IPS-20b (cell line): ENCODE data around the gene ZMYND10.

ENCODE experiments used
- H3K27ac ChIP-seq: one replicate; pipeline ENCODE4 v1.5.1; 2013; ENCODE audit warnings: low read length
- H3K27me3 ChIP-seq: 2 replicates; pipeline ENCODE4 v1.6.1; 2013; ENCODE audit warnings: mild to moderate bottlenecking, low read length, inconsistent platforms; ENCODE audit not compliant: insufficient read depth
- H3K36me3 ChIP-seq: 2 replicates; pipeline ENCODE4 v1.6.1; 2013; ENCODE audit warnings: low read depth, mild to moderate bottlenecking, inconsistent platforms, low read length, moderate library complexity; ENCODE audit not compliant: insufficient read depth
- H3K4me1 ChIP-seq: 2 replicates; pipeline ENCODE4 v1.6.1; 2013; ENCODE audit warnings: mild to moderate bottlenecking, control low read depth, inconsistent platforms, low read length, moderate library complexity; ENCODE audit not compliant: insufficient read depth
- H3K4me3 ChIP-seq: 2 replicates; pipeline ENCODE4 v1.5.1; 2013; ENCODE audit warnings: mild to moderate bottlenecking, low read length, inconsistent platforms
- H3K9ac ChIP-seq: 2 replicates; pipeline ENCODE4 v1.6.1; 2013; ENCODE audit warnings: low read depth, mild to moderate bottlenecking, inconsistent platforms, low read length, moderate library complexity
- H3K9me3 ChIP-seq: 2 replicates; pipeline ENCODE4 v1.6.1; 2013; ENCODE audit warnings: mild to moderate bottlenecking, low read depth, low read length, inconsistent platforms; ENCODE audit not compliant: insufficient read depth

Gene ZMYND10

DNA sequence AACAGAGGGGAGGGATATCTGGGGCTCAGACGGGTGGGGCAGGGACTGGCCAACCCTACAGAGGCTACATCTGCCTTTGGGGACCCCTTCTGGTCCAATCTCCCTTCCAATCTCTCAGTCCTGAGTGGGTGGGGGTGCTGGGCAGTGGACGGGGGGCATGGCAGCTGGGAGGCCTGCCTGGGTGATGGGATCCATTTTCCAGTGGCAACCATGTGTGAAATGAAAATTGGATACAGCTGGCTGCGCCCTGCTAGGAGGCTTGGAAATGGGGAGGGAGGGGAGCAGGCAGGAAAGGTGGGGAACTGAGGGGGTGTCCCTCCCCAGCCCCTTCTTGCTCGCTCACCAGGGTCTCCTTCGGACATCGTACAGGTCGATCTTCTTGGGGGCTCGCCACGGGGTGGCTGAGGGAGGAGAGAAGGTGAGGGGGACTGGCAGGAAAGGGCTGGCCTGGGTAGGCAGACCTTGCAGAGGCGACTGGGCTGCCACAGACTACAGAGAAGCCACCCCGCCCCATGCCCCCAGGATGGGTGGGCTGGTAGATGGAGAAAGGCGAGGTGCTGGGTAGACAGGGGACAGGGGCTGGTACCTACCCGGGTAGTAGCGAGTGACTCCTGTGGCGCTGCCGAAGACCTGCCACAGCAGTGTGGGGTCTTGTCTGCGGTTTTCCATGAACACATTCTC, 35.0 kb upstream of the ZMYND10 start:
- no peaks in the 10 kb centered on the region for H3K27me3 ChIP-seq
- no peaks in the 10 kb centered on the region for H3K9me3 ChIP-seq
- H3K4me1 ChIP-seq = no peaks in the 10 kb centered on the region
- no peak overlapping the region for H3K27ac ChIP-seq
- H3K4me3 ChIP-seq = no peak overlapping the region
- H3K9ac ChIP-seq = no peak overlapping the region
- no peaks in the 10 kb centered on the region for H3K36me3 ChIP-seq

DNA sequence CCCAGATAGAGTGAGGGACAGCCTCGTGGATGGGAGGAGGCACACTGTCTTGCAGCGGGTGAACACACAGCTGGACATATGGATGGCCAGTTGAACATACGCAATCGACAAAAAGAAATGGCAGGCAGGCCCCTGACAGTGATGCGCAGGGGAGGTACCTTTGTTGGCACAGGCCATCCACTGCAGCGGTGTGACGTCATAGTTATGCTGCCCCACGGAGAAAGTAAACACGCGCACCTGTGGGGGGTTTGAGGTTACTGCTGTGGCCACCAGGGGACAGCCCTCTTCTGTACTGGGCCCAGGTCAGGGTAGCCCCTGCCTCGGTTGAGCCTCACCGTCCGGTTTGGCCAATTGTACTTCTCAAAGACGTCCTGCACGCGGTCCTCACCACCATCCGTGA, 33.2 kb upstream of the ZMYND10 start:
- no peaks in the 10 kb centered on the region for H3K9me3 ChIP-seq
- no peak overlapping the region for H3K27ac ChIP-seq
- H3K9ac ChIP-seq = no peak overlapping the region
- no peaks in the 10 kb centered on the region for H3K27me3 ChIP-seq
- no peak overlapping the region for H3K4me3 ChIP-seq
- no peaks in the 10 kb centered on the region for H3K36me3 ChIP-seq
- no peaks in the 10 kb centered on the region for H3K4me1 ChIP-seq

GRCh38 chr3:50378024-50378423, 32.5 kb upstream of the ZMYND10 start:
- Histone ChIP-seq H3K36me3 (no peaks in the 10 kb centered on the region), H3K4me3 (no peak overlapping the region), H3K27ac (no peak overlapping the region), H3K27me3 (no peaks in the 10 kb centered on the region), H3K4me1 (peaks cover 2% of the 10 kb centered on the region; the same call in 1 of the 2 replicates), H3K9me3 (no peaks in the 10 kb centered on the region), H3K9ac (no peak overlapping the region)

DNA sequence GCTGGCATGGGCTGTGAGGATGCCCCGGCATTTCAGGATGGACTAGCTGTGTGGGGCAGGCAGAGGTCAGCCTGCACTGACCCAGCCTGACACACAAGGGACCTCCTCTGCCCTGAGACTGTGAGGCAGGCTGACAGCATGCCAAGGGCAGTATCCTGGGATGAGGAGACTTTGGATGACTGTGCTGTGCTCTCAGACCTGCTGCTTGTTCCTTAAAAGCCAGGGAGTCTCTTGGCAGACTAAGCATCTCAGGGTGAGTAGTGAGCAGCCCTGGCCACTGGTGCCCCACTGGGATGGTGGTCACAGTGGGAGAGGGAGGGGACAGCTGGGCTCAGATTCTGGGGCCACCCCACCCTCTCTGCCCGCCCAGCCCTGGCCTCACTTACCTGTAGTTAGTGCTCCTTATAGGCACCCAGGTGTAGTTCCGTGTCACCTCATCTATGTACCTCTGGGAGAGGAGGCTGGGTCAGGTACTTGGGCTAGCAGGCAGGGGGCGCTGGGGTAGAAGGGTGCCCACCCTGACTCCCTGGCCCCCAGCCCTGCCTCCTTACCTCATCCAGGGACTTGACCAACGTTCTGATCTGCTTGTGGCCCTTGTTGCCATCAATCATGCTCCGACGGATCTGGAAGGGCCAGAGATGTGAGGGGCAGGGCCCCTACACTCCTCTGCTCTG, 29.9 kb upstream of the ZMYND10 start:
- Histone ChIP-seq H3K27ac (no peak overlapping the region), H3K4me3 (no peak overlapping the region), H3K9ac (no peak overlapping the region), H3K9me3 (no peaks in the 10 kb centered on the region), H3K27me3 (no peaks in the 10 kb centered on the region), H3K36me3 (no peaks in the 10 kb centered on the region), H3K4me1 (peaks cover 9% of the 10 kb centered on the region; the same call in 1 of the 2 replicates)

GRCh38 chr3:50374363-50375257, 29.1 kb upstream of the ZMYND10 start:
- Histone ChIP-seq H3K9me3 (no peaks in the 10 kb centered on the region), H3K4me3 (no peak overlapping the region), H3K27ac (no peak overlapping the region), H3K36me3 (no peaks in the 10 kb centered on the region), H3K4me1 (peaks cover 9% of the 10 kb centered on the region; the same call in 1 of the 2 replicates), H3K9ac (no peak overlapping the region), H3K27me3 (no peaks in the 10 kb centered on the region)

DNA sequence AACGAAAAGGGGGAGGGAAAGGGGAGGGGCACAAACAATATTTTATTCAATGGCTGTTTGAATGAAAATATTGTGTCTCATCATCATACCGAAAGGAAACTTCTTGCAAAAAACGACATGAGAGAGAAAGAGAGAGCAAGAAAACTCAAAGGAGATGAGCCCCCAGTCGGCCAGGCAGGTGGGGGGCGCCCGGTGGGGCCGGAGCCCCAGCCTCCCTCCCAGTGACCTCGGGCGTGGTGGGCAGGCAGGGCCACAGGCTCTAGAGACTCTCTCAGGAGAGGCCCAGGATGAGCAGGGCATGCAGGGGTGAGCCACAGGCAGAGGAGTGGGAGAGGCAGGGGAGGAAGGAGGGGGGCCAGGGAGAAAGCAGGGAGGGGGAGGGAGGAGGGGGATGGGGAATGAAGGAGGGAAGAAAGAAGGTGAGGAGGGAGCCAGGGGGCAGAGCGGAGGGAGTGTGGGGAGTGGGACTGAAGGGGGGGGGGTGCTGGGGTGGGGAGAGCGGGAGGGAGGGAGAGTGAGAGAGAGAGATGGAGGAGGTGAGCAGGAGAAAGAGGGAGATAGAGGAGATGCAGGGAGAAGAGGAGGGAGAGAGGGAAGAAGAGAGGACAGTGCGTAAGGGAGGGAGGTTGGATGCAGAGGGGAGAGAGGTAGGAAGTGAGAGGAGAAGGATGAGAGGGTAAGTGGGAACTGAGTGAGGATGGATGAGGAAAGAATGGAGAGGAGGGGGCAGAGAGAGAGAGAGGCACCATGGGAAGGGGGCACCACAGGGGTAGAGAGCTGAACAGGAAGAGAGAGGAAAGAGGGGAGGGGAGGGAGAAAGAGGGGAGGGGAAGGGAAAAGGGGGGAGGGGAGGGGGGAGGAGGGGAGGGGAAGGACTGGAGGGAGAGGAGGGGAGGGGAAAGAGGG, 27.9 kb upstream of the ZMYND10 start:
- H3K4me1 ChIP-seq = peaks cover 9% of the 10 kb centered on the region; the same call in 1 of the 2 replicates
- H3K36me3 ChIP-seq = no peaks in the 10 kb centered on the region
- H3K27me3 ChIP-seq = no peaks in the 10 kb centered on the region
- H3K9me3 ChIP-seq = no peaks in the 10 kb centered on the region
- no peak overlapping the region for H3K9ac ChIP-seq
- no peak overlapping the region for H3K4me3 ChIP-seq
- no peak overlapping the region for H3K27ac ChIP-seq

GRCh38 chr3:50372349-50372748, 26.8 kb upstream of the ZMYND10 start:
- H3K27me3 ChIP-seq = no peaks in the 10 kb centered on the region
- no peak overlapping the region for H3K4me3 ChIP-seq
- H3K4me1 ChIP-seq = peaks cover 9% of the 10 kb centered on the region; the same call in 1 of the 2 replicates
- H3K9me3 ChIP-seq = no peaks in the 10 kb centered on the region
- no peaks in the 10 kb centered on the region for H3K36me3 ChIP-seq
- H3K9ac ChIP-seq = no peak overlapping the region
- H3K27ac ChIP-seq = no peak overlapping the region

DNA sequence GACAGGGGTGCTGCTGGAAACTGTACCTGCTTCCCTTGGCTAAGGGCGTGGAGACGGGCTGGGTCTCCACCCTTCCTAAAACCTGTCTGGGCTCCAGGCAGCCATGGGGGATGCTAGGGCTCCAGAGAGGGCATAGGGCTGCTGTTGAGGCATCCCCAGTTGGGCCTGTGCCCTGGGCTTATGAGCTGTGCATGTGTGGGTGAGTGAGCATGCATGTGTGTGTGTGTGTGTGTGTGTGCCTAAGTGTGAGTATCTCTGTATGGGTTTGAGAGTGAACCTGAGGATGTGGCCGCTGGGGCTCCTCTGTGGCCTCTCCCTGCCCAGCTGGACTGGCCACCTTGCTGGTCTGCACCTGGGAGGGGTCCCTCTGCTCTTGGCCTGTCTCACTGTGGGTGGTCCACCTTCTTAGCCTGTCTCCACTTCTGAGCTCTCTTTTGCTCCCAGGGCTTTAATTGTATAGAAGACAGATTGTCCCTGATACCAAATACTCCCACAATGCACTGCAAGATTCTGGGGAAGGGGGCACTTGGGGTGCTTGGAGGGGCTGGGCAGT, 25.7 kb upstream of the ZMYND10 start:
- Histone ChIP-seq H3K4me3 (no peak overlapping the region), H3K4me1 (peaks cover 9% of the 10 kb centered on the region; the same call in 1 of the 2 replicates), H3K27me3 (peaks cover 4% of the 10 kb centered on the region; the same call in 1 of the 2 replicates), H3K9me3 (no peaks in the 10 kb centered on the region), H3K36me3 (no peaks in the 10 kb centered on the region), H3K9ac (no peak overlapping the region), H3K27ac (no peak overlapping the region)

DNA sequence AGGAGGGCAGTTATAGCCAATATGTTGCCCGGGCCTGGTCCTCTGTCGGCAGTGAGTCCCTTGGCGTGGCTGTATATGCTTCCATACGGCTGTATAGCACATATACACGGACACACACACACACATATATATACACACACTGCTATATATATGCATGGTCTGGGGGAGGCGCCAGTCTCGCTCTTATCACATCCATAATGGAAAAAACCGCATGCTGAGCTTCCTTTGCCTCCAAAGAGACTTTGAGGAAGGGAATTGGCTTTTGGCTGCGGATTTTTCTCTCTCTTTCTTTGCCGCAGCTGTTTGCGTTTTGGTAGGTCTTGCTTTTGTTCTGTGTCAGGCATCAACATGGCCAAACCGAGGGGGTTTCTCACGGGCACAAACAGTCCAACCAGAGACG, 25.1 kb upstream of the ZMYND10 start:
- no peak overlapping the region for H3K4me3 ChIP-seq
- H3K27ac ChIP-seq = no peak overlapping the region
- H3K27me3 ChIP-seq = peaks cover 10% of the 10 kb centered on the region
- H3K9me3 ChIP-seq = no peaks in the 10 kb centered on the region
- H3K36me3 ChIP-seq = no peaks in the 10 kb centered on the region
- H3K9ac ChIP-seq = no peak overlapping the region
- H3K4me1 ChIP-seq = peaks cover 9% of the 10 kb centered on the region; the same call in 1 of the 2 replicates

DNA sequence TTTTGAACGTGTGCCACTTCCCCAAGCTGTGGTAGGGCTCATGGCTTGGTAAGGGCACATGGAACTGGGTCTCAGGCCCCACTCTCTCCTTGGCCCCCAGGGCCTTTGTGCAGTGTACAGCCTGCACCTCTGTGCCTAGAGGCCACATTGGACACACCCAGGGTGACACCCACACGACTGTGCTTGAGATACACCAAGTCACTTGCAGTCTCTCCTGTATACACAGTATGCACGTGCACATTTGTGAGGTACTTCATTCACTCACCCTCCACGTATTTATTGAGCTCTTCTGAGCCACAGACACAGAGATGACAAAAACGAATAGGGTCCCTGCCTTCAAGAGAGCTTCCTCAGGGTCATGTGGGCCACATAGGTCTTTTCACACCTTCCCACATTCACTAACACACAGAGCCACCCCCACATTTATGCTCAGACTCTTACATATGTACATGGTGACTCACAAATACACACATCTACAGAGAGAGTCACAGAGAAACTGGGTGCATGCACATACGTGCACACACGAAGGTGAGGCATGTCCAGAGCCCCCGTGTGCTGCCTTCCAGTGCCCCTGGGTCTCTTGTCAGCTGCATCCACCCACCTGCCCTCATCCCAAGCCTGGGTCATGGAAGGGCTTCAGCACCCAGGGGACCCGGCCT, 23.6 kb upstream of the ZMYND10 start:
- H3K27me3 ChIP-seq = peaks cover 17% of the 10 kb centered on the region
- H3K9me3 ChIP-seq = no peaks in the 10 kb centered on the region
- no peak overlapping the region for H3K4me3 ChIP-seq
- no peaks in the 10 kb centered on the region for H3K36me3 ChIP-seq
- no peak overlapping the region for H3K27ac ChIP-seq
- no peak overlapping the region; the same call in 1 of the 2 replicates for H3K9ac ChIP-seq
- H3K4me1 ChIP-seq = peaks cover 9% of the 10 kb centered on the region; the same call in 1 of the 2 replicates
